Transverse colon (tissue), 4 donors: Measurements from ENCODE around the gene ZNF319.

Source experiments
- CTCF ChIP-seq, 5 experiments: fragments of 200-600 bp in 3 of 5; fragments of 450-650 bp in 2 of 5; sonication (generic) in 3 of 5; IDR thresholded peaks; 1 replicate in 2 of 5; 2 replicates in 3 of 5; pipeline ENCODE4 v1.5.1; 2016 to 2017; ENCODE audit warnings: antibody characterized with exemption in 5 of 5, inconsistent platforms in 3 of 5, mild to moderate bottlenecking in 2 of 5, moderate library complexity in 1 of 5
- EP300 ChIP-seq: sonication (generic); formaldehyde crosslinking; IDR thresholded peaks from one replicate; pipeline ENCODE4 v1.6.1; 2017; ENCODE audit warnings: antibody characterized with exemption, low read depth
- POLR2A ChIP-seq: fragments of 450-650 bp; IDR thresholded peaks from one replicate; pipeline ENCODE4 v1.6.1; 2016; ENCODE audit warnings: antibody characterized with exemption, mild to moderate bottlenecking, moderate library complexity
- POLR2AphosphoS5 ChIP-seq, 3 donors: sonication (generic); formaldehyde crosslinking; IDR thresholded peaks; one replicate each; pipeline ENCODE4 v1.6.1; 2016; ENCODE audit warnings: antibody characterized with exemption in 3 of 3

DNA sequence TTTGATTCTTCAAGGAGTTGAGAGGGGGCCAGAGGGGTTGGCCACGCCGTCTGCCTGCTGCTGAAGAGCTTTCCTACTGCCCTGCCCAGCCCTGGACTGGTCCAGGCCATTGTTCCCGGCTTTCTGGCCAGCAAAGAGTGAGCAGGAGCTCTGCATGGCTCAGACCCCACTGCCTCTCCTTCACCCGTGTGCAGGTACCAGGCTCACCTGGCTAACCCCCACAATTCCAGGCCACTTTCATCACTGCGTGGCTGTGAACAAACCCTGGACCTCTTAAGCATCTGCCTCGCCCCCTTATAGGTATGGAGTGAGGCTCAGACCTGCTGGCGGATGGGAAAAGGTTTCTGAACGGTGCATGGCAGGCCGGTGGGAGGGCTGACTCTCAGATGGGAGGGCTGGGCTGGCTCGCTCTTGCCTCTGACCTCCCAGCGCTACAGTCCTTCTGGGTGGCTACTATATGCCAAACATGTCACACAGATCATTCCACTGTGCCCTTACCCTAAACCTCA lies 8.9 kb downstream of the ZNF319 start:
- TF ChIP-seq POLR2A (no peak), CTCF (IDR thresholded peaks at IDR 0.05) (no peak), POLR2AphosphoS5 (IDR thresholded peaks at IDR 0.05) (no peak), EP300 (no peak)
